GM12878 (cell line): Measurements from ENCODE around the gene SEMA3C.

Source experiments
- BHLHE40 ChIP-seq, 2 experiments: fragments of 450-650 bp in 1 of 2; IDR thresholded peaks; 2 replicates each; pipeline ENCODE4 v1.6.1; 2011 to 2017; ENCODE audit warnings: low read depth in 2 of 2, borderline replicate concordance in 1 of 2, improper control_type of control experiment in 1 of 2, low read length in 1 of 2, mild to moderate bottlenecking in 1 of 2
- CHD1 ChIP-seq: IDR thresholded peaks from 2 replicates; pipeline ENCODE4 v1.6.1; 2012; ENCODE audit warnings: low read depth, low read length, improper control_type of control experiment
- CREM ChIP-seq: IDR thresholded peaks from 2 replicates; pipeline ENCODE4 v1.6.1; 2014; ENCODE audit warnings: antibody characterized with exemption, low read depth
- CTCF ChIP-seq, 3 experiments: IDR thresholded peaks in 2 of 3; conservative IDR thresholded peaks in 1 of 3; 2 replicates each; pipeline ENCODE4 v1.5.1; 2011; ENCODE audit warnings: low read depth in 3 of 3, low read length in 3 of 3, mild to moderate bottlenecking in 3 of 3, control low read depth in 2 of 3, moderate library complexity in 2 of 3, inconsistent platforms in 1 of 3, mixed read lengths in 1 of 3; ENCODE audit not compliant: control insufficient read depth in 2 of 3, insufficient read depth in 1 of 3; ENCODE audit errors: extremely low read depth in 1 of 3
- EP300 ChIP-seq, 2 experiments: fragments of 150-350 bp in 1 of 2; IDR thresholded peaks; 2 replicates each; pipeline ENCODE4 v1.6.1; 2011 to 2012; ENCODE audit warnings: low read depth in 2 of 2, low read length in 2 of 2, borderline replicate concordance in 1 of 2, improper control_type of control experiment in 1 of 2, inconsistent platforms in 1 of 2; ENCODE audit not compliant: control insufficient read depth in 1 of 2
- EZH2 ChIP-seq: IDR thresholded peaks from 2 replicates; pipeline ENCODE4 v1.6.1; 2012; ENCODE audit warnings: low read depth, mild to moderate bottlenecking, control low read depth, inconsistent platforms, low read length, borderline replicate concordance; ENCODE audit not compliant: control insufficient read depth
- POLR2A ChIP-seq: IDR thresholded peaks from 2 replicates; pipeline ENCODE4 v1.6.1; 2011; ENCODE audit warnings: low read depth, mild to moderate bottlenecking, low read length
- RCOR1 ChIP-seq: conservative IDR thresholded peaks from 2 replicates; pipeline ENCODE4 v1.6.1; 2012; ENCODE audit warnings: low read depth, low read length, improper control_type of control experiment
- USF1 ChIP-seq: IDR thresholded peaks from 2 replicates; pipeline ENCODE4 v1.6.1; 2011; ENCODE audit warnings: borderline replicate concordance, low read depth, mild to moderate bottlenecking, moderate library complexity, mixed read lengths, low read length; ENCODE audit not compliant: insufficient read depth; ENCODE audit errors: extremely low read length
- USF2 ChIP-seq: IDR thresholded peaks from 2 replicates; pipeline ENCODE4 v1.6.1; 2011; ENCODE audit warnings: low read depth, low read length, improper control_type of control experiment, borderline replicate concordance
- YBX1 ChIP-seq: fragments of 450-650 bp; IDR thresholded peaks from 2 replicates; pipeline ENCODE4 v1.6.1; 2016; ENCODE audit warnings: antibody characterized with exemption
- TF ChIP-seq, protein P1 (sequence below): fragments of 450-650 bp; IDR thresholded peaks from 2 replicates; pipeline ENCODE4 v1.6.1; 2014; ENCODE audit warnings: mild to moderate bottlenecking

DNA sequence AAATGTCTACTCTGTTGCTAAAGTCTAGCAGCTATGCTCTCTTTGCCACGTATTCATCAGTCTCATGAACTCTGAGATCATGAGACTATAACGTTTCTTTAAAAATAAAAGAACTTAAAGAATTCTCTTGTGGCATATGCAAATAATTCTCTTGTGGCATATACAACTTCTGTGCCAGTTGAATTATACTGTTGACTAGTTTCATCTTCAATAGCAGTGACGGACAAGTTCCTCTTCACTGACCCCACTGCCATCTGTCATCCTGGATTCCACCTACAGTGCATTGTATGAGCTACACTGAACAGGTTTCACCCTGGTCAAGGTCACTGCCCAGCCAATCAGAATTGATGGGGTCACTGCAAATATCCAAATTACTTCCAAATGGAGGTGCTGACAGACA is 192.2 kb downstream of the SEMA3C start:
- TF ChIP-seq CTCF (IDR thresholded peaks at IDR 0.05 in 2 of 3, conservative IDR thresholded peaks at IDR 0.05 in 1 of 3; ENCODE audit: control insufficient read depth in 2 of 3, extremely low read depth in 1 of 3, insufficient read depth in 1 of 3, low read depth in 3 of 3, low read length in 3 of 3): no peak
- no peak for TF ChIP-seq BHLHE40 (IDR thresholded peaks at IDR 0.05; ENCODE audit: borderline replicate concordance in 1 of 2, low read depth in 2 of 2, low read length in 1 of 2)
- no peak for TF ChIP-seq RCOR1
- TF ChIP-seq CHD1: no peak
- no peak for TF ChIP-seq EP300 (IDR thresholded peaks at IDR 0.05; ENCODE audit: borderline replicate concordance in 1 of 2, control insufficient read depth in 1 of 2, low read depth in 2 of 2, low read length in 2 of 2)
- TF ChIP-seq POLR2A: no peak
- no peak for TF ChIP-seq CREM
- TF ChIP-seq EZH2: no peak
- TF ChIP-seq USF1: no peak
- TF ChIP-seq YBX1: no peak
- TF ChIP-seq USF2: no peak
- TF ChIP-seq, protein P1, sequence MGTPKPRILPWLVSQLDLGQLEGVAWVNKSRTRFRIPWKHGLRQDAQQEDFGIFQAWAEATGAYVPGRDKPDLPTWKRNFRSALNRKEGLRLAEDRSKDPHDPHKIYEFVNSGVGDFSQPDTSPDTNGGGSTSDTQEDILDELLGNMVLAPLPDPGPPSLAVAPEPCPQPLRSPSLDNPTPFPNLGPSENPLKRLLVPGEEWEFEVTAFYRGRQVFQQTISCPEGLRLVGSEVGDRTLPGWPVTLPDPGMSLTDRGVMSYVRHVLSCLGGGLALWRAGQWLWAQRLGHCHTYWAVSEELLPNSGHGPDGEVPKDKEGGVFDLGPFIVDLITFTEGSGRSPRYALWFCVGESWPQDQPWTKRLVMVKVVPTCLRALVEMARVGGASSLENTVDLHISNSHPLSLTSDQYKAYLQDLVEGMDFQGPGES: no peak
